GM12878 (cell line): ENCODE data around the gene THADA. TPM values are rescaled to one million over a fixed set of nuclear protein-coding genes. Genes with fewer than 3 reads are reported as not detected.

ENCODE experiments used
- ATAC-seq: fragments of 200-7000 bp; cut with Tn5 transposase; 3 replicates; pipeline ENCODE4 v1.9.1; 2020; ENCODE audit warnings: mild to moderate bottlenecking, moderate library complexity
- BruUV-seq: library from RNA; stranded (reverse); fragments of 400-500 nt; replicated peaks from 2 replicates; lab custom pipeline; 2021; lab: Mats Ljungman, UMichigan
- CTCF ChIA-PET: fragments of 300-600 bp; sonication (Branson Sonifier 250); formaldehyde crosslinking; extraction: SDS; loops from one replicate; lab custom pipeline; 2021; ENCODE audit warnings: inconsistent platforms; lab: Yijun Ruan, JAX
- POLR2A ChIA-PET: fragments of 350-600 bp; formaldehyde crosslinking; extraction: SDS; loops from one replicate; lab custom pipeline; 2021; ENCODE audit warnings: inconsistent platforms; lab: Charles Lee
- RAD21 ChIA-PET: fragments of 300-600 bp; sonication (Branson Sonifier 250); formaldehyde crosslinking; loops from one replicate; lab custom pipeline; 2023; ENCODE audit warnings: antibody characterized with exemption; ENCODE audit not compliant: unreplicated experiment; lab: Charles Lee
- SMC1A ChIA-PET: fragments of 300-600 bp; sonication (Branson Sonifier 250); formaldehyde crosslinking; loops from one replicate; lab custom pipeline; 2023; ENCODE audit not compliant: unreplicated experiment, uncharacterized antibody; lab: Charles Lee
- DNase-seq: peaks from one replicate; pipeline ENCODE4 v3.0.0-alpha.2; 2011; ENCODE audit warnings: low read depth, low spot score
- FAIRE-seq: peaks from 3 replicates; lab custom pipeline; 2011; peaks lifted over from hg19 to GRCh38; lab: Jason Lieb, UNC
- H2AFZ ChIP-seq: 2 replicates; pipeline ENCODE4 v1.6.0; 2011; ENCODE audit warnings: low read depth, low read length, control low read depth; ENCODE audit not compliant: control insufficient read depth
- H3K27ac ChIP-seq: 2 replicates; pipeline ENCODE4 v1.5.1; 2011; ENCODE audit warnings: control low read depth; ENCODE audit not compliant: control insufficient read depth, insufficient read depth
- H3K27me3 ChIP-seq, 2 experiments: replicated peaks in 1 of 2; 2 replicates each; pipeline versions ENCODE4 v1.6.0 to v1.6.1; 2011; ENCODE audit warnings: low read length in 1 of 2; ENCODE audit not compliant: control insufficient read depth in 2 of 2, insufficient read depth in 2 of 2
- H3K36me3 ChIP-seq, 2 experiments: 2 replicates each; pipeline ENCODE4 v1.5.1; 2011; ENCODE audit warnings: low read length in 1 of 2; ENCODE audit not compliant: control insufficient read depth in 2 of 2, insufficient read depth in 2 of 2
- H3K4me1 ChIP-seq: 2 replicates; pipeline ENCODE4 v1.6.1; 2011; ENCODE audit warnings: mild to moderate bottlenecking, low read length, moderate library complexity, mixed read lengths; ENCODE audit not compliant: control insufficient read depth, insufficient read depth
- H3K4me2 ChIP-seq: 2 replicates; pipeline ENCODE4 v1.6.0; 2011; ENCODE audit warnings: control low read depth; ENCODE audit not compliant: control insufficient read depth, insufficient read depth
- H3K4me3 ChIP-seq: fragments of 200-600 bp; sonication (generic); 2 replicates; pipeline ENCODE4 v1.5.1; 2016
- H3K79me2 ChIP-seq: 2 replicates; pipeline ENCODE4 v1.6.0; 2011; ENCODE audit warnings: low read length; ENCODE audit not compliant: control insufficient read depth, insufficient read depth
- H3K9ac ChIP-seq: 2 replicates; pipeline ENCODE4 v1.8.0; 2011; ENCODE audit warnings: low read length, control low read depth, mixed read lengths; ENCODE audit not compliant: control insufficient read depth, insufficient read depth
- H3K9me3 ChIP-seq: replicated peaks from 3 replicates; pipeline ENCODE4 v1.5.1; 2011; ENCODE audit warnings: mild to moderate bottlenecking, low read length; ENCODE audit not compliant: control insufficient read depth, insufficient read depth
- H4K20me1 ChIP-seq: 2 replicates; pipeline ENCODE4 v1.6.0; 2011; ENCODE audit not compliant: control insufficient read depth, insufficient read depth
- DPF2 ChIP-seq: fragments of 450-650 bp; IDR thresholded peaks from 2 replicates; pipeline ENCODE4 v1.6.1; 2017; ENCODE audit warnings: mild to moderate bottlenecking
- GABPA ChIP-seq: IDR thresholded peaks from 2 replicates; pipeline ENCODE4 v1.6.1; 2014; ENCODE audit warnings: antibody characterized with exemption, low read depth, mild to moderate bottlenecking, inconsistent platforms
- NFYA ChIP-seq: IDR thresholded peaks from 2 replicates; pipeline ENCODE4 v1.6.1; 2011; ENCODE audit warnings: low read depth, mild to moderate bottlenecking, low read length, improper control_type of control experiment, borderline replicate concordance
- NR2C2 ChIP-seq: IDR thresholded peaks from 2 replicates; pipeline ENCODE4 v1.6.1; 2011; ENCODE audit warnings: borderline replicate concordance, low read depth; ENCODE audit not compliant: control insufficient read depth, insufficient read length
- PAX8 ChIP-seq: fragments of 450-650 bp; IDR thresholded peaks from 2 replicates; pipeline ENCODE4 v1.6.1; 2017; ENCODE audit warnings: mild to moderate bottlenecking, moderate library complexity
- POLR2A ChIP-seq: IDR thresholded peaks from 2 replicates; pipeline ENCODE4 v1.6.1; 2011; ENCODE audit warnings: low read depth, mild to moderate bottlenecking, low read length
- WGBS: methylation state at CpG from one replicate; pipeline ENCODE4 v1.1.6; 2016; ENCODE audit warnings: low lambda C conversion rate; ENCODE audit not compliant: insufficient replicate concordance, insufficient coverage; ENCODE audit errors: missing lambda C conversion rate; 5-methylcytosine and 5-hydroxymethylcytosine counted together
- in situ Hi-C: fragments of 300-500 bp; cut with MboI; formaldehyde crosslinking; loops from 9 replicates; pipeline ENCODE4 v1.14.3; 2018; ENCODE audit warnings: mixed read lengths
- intact Hi-C: fragments of 100-400 bp; cut with micrococcal nuclease; formaldehyde crosslinking; loops from one replicate; pipeline ENCODE4 v1.14.2; 2022; ENCODE audit not compliant: unreplicated experiment
- polyA plus RNA-seq, 11 experiments: library from polyadenylated mRNA; depleted of rRNA in 4 of 11; unstranded in 6 of 11; stranded (reverse) in 5 of 11; fragments of >200 nt; fragmentation: Nextera tagmentation in 4 of 11; fragmentation: Illumina TruSeq in 1 of 11; extraction: Ambion mirVana in 4 of 11; extraction: Trizol in 1 of 11; gene quantifications; 1 replicate in 1 of 11; 2 replicates in 10 of 11; pipeline versions ENCODE4 v1.2.1 to v1.2.3, GENCODE V29; 2011 to 2016; ENCODE audit warnings: inconsistent platforms in 2 of 11, missing spikeins in 2 of 11, low read depth in 1 of 11
- total RNA-seq, 4 experiments: library from RNA; depleted of rRNA in 3 of 4; stranded (reverse); fragments of >200 nt in 3 of 4; fragmentation: Illumina TruSeq in 1 of 4; extraction: Trizol in 1 of 4; gene quantifications; 2 replicates each; pipeline versions ENCODE4 v1.2.1 to v1.2.3, GENCODE V29; 2013 to 2021
- TF ChIP-seq, protein P1 (sequence below): fragments of 450-650 bp; formaldehyde crosslinking; IDR thresholded peaks from 2 replicates; pipeline ENCODE4 v1.4.0; 2020; ENCODE audit warnings: mild to moderate bottlenecking, moderate library complexity
- TF ChIP-seq, protein P2 (sequence below): fragments of 450-650 bp; IDR thresholded peaks from 2 replicates; pipeline ENCODE4 v1.6.1; 2017; ENCODE audit warnings: mild to moderate bottlenecking, moderate library complexity
- TF ChIP-seq, protein P3 (sequence below): fragments of 450-650 bp; IDR thresholded peaks from 2 replicates; pipeline ENCODE4 v1.6.1; 2017; ENCODE audit warnings: mild to moderate bottlenecking, low read depth, inconsistent platforms; ENCODE audit not compliant: poor library complexity, severe bottlenecking

The THADA gene
- total and polyA plus RNA-seq, 10 of the 15 experiments (the other 5 are each of a cell fraction or from before 2014, with no cell fraction given) = 14.6 to 33.2 (median 23.2) TPM

DNA sequence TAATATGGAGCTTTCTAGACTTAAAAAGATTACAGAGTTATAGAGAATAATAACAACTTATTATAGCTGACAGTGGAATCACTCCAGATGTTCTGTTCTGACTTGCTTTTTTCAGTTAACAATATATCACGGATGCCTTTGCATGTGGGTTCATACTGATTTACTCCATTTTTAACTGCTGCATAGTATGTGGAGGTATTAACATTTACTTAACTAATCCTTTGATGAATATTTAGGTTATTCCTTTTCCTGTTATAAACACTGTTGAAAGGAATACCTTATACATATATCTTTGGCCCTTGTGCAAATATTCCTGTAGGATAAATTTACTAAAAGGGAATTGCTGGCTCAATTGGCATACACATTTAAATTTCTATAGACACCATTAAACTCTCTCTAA is 336.3 kb downstream of the THADA start (continued):
- TF ChIP-seq, protein P1, sequence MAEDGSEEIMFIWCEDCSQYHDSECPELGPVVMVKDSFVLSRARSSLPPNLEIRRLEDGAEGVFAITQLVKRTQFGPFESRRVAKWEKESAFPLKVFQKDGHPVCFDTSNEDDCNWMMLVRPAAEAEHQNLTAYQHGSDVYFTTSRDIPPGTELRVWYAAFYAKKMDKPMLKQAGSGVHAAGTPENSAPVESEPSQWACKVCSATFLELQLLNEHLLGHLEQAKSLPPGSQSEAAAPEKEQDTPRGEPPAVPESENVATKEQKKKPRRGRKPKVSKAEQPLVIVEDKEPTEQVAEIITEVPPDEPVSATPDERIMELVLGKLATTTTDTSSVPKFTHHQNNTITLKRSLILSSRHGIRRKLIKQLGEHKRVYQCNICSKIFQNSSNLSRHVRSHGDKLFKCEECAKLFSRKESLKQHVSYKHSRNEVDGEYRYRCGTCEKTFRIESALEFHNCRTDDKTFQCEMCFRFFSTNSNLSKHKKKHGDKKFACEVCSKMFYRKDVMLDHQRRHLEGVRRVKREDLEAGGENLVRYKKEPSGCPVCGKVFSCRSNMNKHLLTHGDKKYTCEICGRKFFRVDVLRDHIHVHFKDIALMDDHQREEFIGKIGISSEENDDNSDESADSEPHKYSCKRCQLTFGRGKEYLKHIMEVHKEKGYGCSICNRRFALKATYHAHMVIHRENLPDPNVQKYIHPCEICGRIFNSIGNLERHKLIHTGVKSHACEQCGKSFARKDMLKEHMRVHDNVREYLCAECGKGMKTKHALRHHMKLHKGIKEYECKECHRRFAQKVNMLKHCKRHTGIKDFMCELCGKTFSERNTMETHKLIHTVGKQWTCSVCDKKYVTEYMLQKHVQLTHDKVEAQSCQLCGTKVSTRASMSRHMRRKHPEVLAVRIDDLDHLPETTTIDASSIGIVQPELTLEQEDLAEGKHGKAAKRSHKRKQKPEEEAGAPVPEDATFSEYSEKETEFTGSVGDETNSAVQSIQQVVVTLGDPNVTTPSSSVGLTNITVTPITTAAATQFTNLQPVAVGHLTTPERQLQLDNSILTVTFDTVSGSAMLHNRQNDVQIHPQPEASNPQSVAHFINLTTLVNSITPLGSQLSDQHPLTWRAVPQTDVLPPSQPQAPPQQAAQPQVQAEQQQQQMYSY = no peak
- TF ChIP-seq POLR2A = no peak

DNA sequence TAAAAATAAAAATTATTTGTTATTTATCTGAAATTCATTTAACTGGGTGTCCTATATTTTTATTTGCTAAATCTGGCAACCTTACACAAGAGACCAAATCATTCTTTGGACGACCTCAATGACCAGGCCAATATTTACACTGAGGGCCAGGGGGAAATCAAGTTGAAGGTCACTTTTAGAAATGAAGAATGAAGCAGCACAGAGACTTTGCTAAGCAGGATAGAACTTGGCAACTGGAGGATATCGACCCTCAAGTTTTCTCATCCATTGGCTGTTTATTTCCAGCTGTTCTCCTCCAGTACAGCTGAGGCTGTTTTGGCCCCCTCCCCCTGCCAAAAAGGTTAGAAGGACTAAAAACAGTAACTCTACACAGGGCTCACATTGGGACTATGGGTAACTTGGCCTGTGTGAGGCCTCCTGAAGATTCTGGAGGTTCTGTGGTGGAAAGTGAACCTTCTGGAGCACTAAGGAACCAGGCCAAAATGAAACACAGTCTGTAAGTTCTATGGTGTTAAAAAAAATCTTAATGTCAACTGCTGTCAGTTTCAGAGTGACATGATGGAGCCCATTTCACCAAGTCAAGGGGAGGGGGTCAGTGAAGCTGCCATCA is 337.2 kb downstream of the THADA start:
- no peak overlapping the region for H3K4me2 ChIP-seq
- H2AFZ ChIP-seq = no peak overlapping the region
- no peak overlapping the region for H3K9ac ChIP-seq
- SMC1A ChIA-PET = interaction anchor here (0.8 kb wide), 1 partner anchor 165 kb away, joined by 3 read pairs; no protein-coding TSS in a partner anchor
- ATAC-seq = no peak
- in situ Hi-C loops = no loop called here
- H3K27me3 ChIP-seq = no peaks in the 10 kb centered on the region
- no peaks in the 10 kb centered on the region for H3K79me2 ChIP-seq
- 93% methylated on average over 2 of the region's 2 CpGs for WGBS
- H3K4me3 ChIP-seq = no peak overlapping the region
- RAD21 ChIA-PET = no interaction called here
- no peaks in the 10 kb centered on the region for H3K4me1 ChIP-seq
- no peaks in the 10 kb centered on the region for H4K20me1 ChIP-seq
- no peaks in the 10 kb centered on the region for H3K9me3 ChIP-seq
- no peak for FAIRE-seq
- peaks cover 0 to 12% of the 10 kb centered on the region in 2 experiments; a peak in 3 of 4 replicates for H3K36me3 ChIP-seq
- intact Hi-C loops = no loop called here
- no peak overlapping the region; the same call in 1 of the 2 replicates for H3K27ac ChIP-seq
- CTCF ChIA-PET = interaction anchor here (0.9 to 1.3 kb wide), 2 partner anchors 12 to 14 kb away, joined by 3 to 6 read pairs; no protein-coding TSS in a partner anchor
- DNase-seq = no peak
- BruUV-seq = no TSS peak
- POLR2A ChIA-PET = interaction anchor here (0.6 kb wide), 1 partner anchor 54 kb away, joined by 4 read pairs; no protein-coding TSS in a partner anchor
- TF ChIP-seq PAX8 (no peak), POLR2A (no peak), NR2C2 (no peak), NFYA (no peak), GABPA (no peak), DPF2 (no peak)
- TF ChIP-seq, protein P2, sequence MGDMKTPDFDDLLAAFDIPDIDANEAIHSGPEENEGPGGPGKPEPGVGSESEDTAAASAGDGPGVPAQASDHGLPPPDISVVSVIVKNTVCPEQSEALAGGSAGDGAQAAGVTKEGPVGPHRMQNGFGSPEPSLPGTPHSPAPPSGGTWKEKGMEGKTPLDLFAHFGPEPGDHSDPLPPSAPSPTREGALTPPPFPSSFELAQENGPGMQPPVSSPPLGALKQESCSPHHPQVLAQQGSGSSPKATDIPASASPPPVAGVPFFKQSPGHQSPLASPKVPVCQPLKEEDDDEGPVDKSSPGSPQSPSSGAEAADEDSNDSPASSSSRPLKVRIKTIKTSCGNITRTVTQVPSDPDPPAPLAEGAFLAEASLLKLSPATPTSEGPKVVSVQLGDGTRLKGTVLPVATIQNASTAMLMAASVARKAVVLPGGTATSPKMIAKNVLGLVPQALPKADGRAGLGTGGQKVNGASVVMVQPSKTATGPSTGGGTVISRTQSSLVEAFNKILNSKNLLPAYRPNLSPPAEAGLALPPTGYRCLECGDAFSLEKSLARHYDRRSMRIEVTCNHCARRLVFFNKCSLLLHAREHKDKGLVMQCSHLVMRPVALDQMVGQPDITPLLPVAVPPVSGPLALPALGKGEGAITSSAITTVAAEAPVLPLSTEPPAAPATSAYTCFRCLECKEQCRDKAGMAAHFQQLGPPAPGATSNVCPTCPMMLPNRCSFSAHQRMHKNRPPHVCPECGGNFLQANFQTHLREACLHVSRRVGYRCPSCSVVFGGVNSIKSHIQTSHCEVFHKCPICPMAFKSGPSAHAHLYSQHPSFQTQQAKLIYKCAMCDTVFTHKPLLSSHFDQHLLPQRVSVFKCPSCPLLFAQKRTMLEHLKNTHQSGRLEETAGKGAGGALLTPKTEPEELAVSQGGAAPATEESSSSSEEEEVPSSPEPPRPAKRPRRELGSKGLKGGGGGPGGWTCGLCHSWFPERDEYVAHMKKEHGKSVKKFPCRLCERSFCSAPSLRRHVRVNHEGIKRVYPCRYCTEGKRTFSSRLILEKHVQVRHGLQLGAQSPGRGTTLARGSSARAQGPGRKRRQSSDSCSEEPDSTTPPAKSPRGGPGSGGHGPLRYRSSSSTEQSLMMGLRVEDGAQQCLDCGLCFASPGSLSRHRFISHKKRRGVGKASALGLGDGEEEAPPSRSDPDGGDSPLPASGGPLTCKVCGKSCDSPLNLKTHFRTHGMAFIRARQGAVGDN = no peak
- TF ChIP-seq, protein P3, sequence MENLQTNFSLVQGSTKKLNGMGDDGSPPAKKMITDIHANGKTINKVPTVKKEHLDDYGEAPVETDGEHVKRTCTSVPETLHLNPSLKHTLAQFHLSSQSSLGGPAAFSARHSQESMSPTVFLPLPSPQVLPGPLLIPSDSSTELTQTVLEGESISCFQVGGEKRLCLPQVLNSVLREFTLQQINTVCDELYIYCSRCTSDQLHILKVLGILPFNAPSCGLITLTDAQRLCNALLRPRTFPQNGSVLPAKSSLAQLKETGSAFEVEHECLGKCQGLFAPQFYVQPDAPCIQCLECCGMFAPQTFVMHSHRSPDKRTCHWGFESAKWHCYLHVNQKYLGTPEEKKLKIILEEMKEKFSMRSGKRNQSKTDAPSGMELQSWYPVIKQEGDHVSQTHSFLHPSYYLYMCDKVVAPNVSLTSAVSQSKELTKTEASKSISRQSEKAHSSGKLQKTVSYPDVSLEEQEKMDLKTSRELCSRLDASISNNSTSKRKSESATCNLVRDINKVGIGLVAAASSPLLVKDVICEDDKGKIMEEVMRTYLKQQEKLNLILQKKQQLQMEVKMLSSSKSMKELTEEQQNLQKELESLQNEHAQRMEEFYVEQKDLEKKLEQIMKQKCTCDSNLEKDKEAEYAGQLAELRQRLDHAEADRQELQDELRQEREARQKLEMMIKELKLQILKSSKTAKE = no peak
